SU-DHL-6 (cell line): ENCODE data around the gene CBS.

Source experiments
- H2AFZ ChIP-seq: fragments of 200-600 bp; sonication (generic); 2 replicates; pipeline ENCODE4 v1.6.1; 2014; ENCODE audit warnings: low read depth, mild to moderate bottlenecking, moderate library complexity, mixed read lengths, antibody characterized with exemption, low read length; ENCODE audit not compliant: severe bottlenecking
- H3F3A ChIP-seq: fragments of 200-600 bp; shearing (Covaris generic); 2 replicates; pipeline ENCODE4 v1.6.0; 2016; ENCODE audit warnings: antibody characterized with exemption, mild to moderate bottlenecking; ENCODE audit not compliant: insufficient read depth
- H3K27ac ChIP-seq: fragments of 200-600 bp; sonication (generic); 2 replicates; pipeline ENCODE4 v1.5.1; 2016; ENCODE audit warnings: low read depth, mild to moderate bottlenecking, low read length, moderate library complexity, mixed read lengths
- H3K27me3 ChIP-seq: fragments of 200-600 bp; sonication (generic), shearing (Covaris generic); 2 replicates; pipeline ENCODE4 v1.6.0; 2014; ENCODE audit warnings: mild to moderate bottlenecking, low read length
- H3K36me3 ChIP-seq: fragments of 200-600 bp; sonication (generic); 2 replicates; pipeline ENCODE4 v1.6.1; 2014; ENCODE audit warnings: mild to moderate bottlenecking, low read length, mixed read lengths
- H3K4me2 ChIP-seq: fragments of 300-600, 200-600 bp; shearing (Covaris generic), sonication (generic); 2 replicates; pipeline ENCODE4 v1.6.0; 2014; ENCODE audit warnings: low read length, low read depth, mild to moderate bottlenecking; ENCODE audit not compliant: poor library complexity, severe bottlenecking
- H3K4me3 ChIP-seq: fragments of 200-600 bp; sonication (generic); 2 replicates; pipeline ENCODE4 v1.5.1; 2014; ENCODE audit warnings: antibody characterized with exemption, low read length, mild to moderate bottlenecking, mixed read lengths; ENCODE audit not compliant: insufficient read depth, poor library complexity, severe bottlenecking
- H3K79me2 ChIP-seq: fragments of 200-600 bp; sonication (generic); 2 replicates; pipeline ENCODE4 v1.6.1; 2014; ENCODE audit warnings: mild to moderate bottlenecking, low read length, moderate library complexity; ENCODE audit not compliant: insufficient read depth
- H3K9ac ChIP-seq: fragments of 200-600 bp; sonication (generic); 2 replicates; pipeline ENCODE4 v1.7.0; 2014; ENCODE audit warnings: mild to moderate bottlenecking, low read length
- H3K9me2 ChIP-seq: fragments of 200-600 bp; sonication (generic); replicated peaks from 2 replicates; pipeline ENCODE4 v1.6.1; 2014; ENCODE audit warnings: low read length; ENCODE audit not compliant: insufficient read depth
- H3K9me3 ChIP-seq: fragments of 200-600 bp; sonication (generic); 2 replicates; pipeline ENCODE4 v1.6.1; 2014; ENCODE audit warnings: low read length, mixed read lengths; ENCODE audit not compliant: insufficient read depth
- H4K20me1 ChIP-seq: fragments of 200-600 bp; sonication (generic); 2 replicates; pipeline ENCODE4 v1.6.1; 2014; ENCODE audit warnings: low read depth, mild to moderate bottlenecking, antibody characterized with exemption, low read length, moderate library complexity, mixed read lengths
- EZH2phosphoT487 ChIP-seq: fragments of 200-600 bp; sonication (generic), shearing (Covaris generic); conservative IDR thresholded peaks from 2 replicates; pipeline ENCODE4 v1.6.1; 2018; ENCODE audit warnings: mild to moderate bottlenecking, antibody characterized with exemption, low read length, moderate library complexity, mixed read lengths
- TF ChIP-seq, protein P1 (sequence below): fragments of 200-600 bp; sonication (generic); IDR thresholded peaks from one replicate; pipeline ENCODE4 v1.5.1; 2017; ENCODE audit warnings: antibody characterized with exemption, mild to moderate bottlenecking, low read length, moderate library complexity; ENCODE audit not compliant: insufficient read depth, poor library complexity, severe bottlenecking

The CBS gene

DNA sequence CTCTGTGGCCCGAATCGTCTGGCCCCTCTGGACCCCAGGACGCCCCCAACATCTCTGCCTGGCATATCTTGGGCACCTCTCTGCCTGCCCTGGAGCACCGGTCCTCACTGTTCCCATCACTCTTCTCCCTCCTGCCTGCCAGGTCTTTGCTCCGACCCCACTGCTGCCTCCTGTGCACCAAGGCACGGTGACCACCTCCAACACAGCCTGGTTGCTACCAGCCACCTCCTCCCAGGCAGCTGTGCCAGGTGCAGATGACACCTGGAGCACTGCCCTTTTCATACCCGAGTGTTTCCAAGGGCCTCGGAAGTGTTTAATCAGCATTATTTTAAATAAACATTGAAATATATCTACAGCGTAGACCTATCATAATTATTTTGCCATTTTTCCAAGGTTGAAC, 70.0 kb downstream of the CBS start:
- Histone ChIP-seq H4K20me1 (no peaks in the 10 kb centered on the region), H3K36me3 (no peaks in the 10 kb centered on the region), H3F3A (no peaks in the 10 kb centered on the region), H2AFZ (no peak overlapping the region), H3K27me3 (no peaks in the 10 kb centered on the region), H3K27ac (no peak overlapping the region), H3K79me2 (no peaks in the 10 kb centered on the region), H3K4me2 (no peak overlapping the region), H3K9me3 (no peaks in the 10 kb centered on the region), H3K9me2 (no peaks in the 10 kb centered on the region), H3K9ac (no peak overlapping the region), H3K4me3 (no peak overlapping the region)
- TF ChIP-seq, protein P1, sequence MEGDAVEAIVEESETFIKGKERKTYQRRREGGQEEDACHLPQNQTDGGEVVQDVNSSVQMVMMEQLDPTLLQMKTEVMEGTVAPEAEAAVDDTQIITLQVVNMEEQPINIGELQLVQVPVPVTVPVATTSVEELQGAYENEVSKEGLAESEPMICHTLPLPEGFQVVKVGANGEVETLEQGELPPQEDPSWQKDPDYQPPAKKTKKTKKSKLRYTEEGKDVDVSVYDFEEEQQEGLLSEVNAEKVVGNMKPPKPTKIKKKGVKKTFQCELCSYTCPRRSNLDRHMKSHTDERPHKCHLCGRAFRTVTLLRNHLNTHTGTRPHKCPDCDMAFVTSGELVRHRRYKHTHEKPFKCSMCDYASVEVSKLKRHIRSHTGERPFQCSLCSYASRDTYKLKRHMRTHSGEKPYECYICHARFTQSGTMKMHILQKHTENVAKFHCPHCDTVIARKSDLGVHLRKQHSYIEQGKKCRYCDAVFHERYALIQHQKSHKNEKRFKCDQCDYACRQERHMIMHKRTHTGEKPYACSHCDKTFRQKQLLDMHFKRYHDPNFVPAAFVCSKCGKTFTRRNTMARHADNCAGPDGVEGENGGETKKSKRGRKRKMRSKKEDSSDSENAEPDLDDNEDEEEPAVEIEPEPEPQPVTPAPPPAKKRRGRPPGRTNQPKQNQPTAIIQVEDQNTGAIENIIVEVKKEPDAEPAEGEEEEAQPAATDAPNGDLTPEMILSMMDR = no peak
- TF ChIP-seq EZH2phosphoT487 = no peak

DNA sequence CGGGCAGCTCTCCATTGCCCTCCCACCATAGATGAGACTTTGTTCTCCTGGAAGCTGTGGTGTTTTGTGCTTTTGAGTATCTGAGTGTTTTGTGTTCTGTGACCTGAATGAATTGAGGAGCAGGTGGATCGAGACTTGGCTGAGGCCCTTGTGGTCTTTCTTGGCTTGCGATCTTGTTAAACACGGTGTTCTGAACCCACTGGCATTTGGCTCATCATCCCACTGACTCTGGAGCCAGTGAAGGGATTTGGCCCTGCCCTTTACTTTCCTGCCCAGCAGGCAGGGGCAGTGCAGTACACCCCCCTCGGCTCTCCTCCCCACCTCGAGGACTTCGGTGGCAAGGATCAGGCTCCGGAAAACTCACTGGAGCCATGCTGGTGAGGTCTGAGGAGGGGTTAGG, 70.7 kb downstream of the CBS start:
- Histone ChIP-seq H3K9me3 (no peaks in the 10 kb centered on the region; the same call in 1 of the 2 replicates), H3K4me3 (no peak overlapping the region), H3K79me2 (no peaks in the 10 kb centered on the region), H3K36me3 (no peaks in the 10 kb centered on the region), H2AFZ (no peak overlapping the region), H3K4me2 (no peak overlapping the region), H4K20me1 (no peaks in the 10 kb centered on the region), H3F3A (no peaks in the 10 kb centered on the region), H3K9ac (no peak overlapping the region), H3K27ac (no peak overlapping the region), H3K9me2 (no peaks in the 10 kb centered on the region), H3K27me3 (no peaks in the 10 kb centered on the region)
- TF ChIP-seq, protein P1 = no peak
- TF ChIP-seq EZH2phosphoT487 = no peak
